Measurements from ENCODE around the gene GALNS.

Gene GALNS

GRCh38 chr16:88855176-88855575 lies 1.6 kb downstream of the GALNS start:
- no peak for DNase-seq

- no peak for DNase-seq
Observed at GRCh38 chr16:88854306-88855111, 2.2 kb downstream of the GALNS start.

- no peak for DNase-seq
Observed at GRCh38 chr16:88853325-88853941, 3.3 kb downstream of the GALNS start.

GRCh38 chr16:88851616-88852015 lies 5.1 kb downstream of the GALNS start:
- no peak for DNase-seq

GRCh38 chr16:88850531-88851199 lies 6.1 kb downstream of the GALNS start:
- no peak for DNase-seq

- no peak for DNase-seq
Observed at GRCh38 chr16:88848557-88848956, 8.2 kb downstream of the GALNS start.

GRCh38 chr16:88847654-88848053 lies 9.1 kb downstream of the GALNS start:
- no peak for DNase-seq

GRCh38 chr16:88846088-88846487 lies 10.7 kb downstream of the GALNS start:
- DNase-seq = no peak

- DNase-seq = no peak
Observed at GRCh38 chr16:88844419-88845036, 12.2 kb downstream of the GALNS start.

- no peak for DNase-seq
Observed at GRCh38 chr16:88843256-88843655, 13.5 kb downstream of the GALNS start.

GRCh38 chr16:88842806-88843205 lies 13.9 kb downstream of the GALNS start:
- DNase-seq = no peak

GRCh38 chr16:88842308-88842756 lies 14.4 kb downstream of the GALNS start:
- no peak for DNase-seq

GRCh38 chr16:88841521-88842307 lies 15.0 kb downstream of the GALNS start:
- no peak for DNase-seq

GRCh38 chr16:88840600-88841215 lies 16.0 kb downstream of the GALNS start:
- DNase-seq = no peak

- no peak for DNase-seq
Observed at GRCh38 chr16:88839745-88840599, 16.8 kb downstream of the GALNS start.

- no peak for DNase-seq
Observed at GRCh38 chr16:88839026-88839529, 17.7 kb downstream of the GALNS start.

GRCh38 chr16:88838566-88838965 lies 18.2 kb downstream of the GALNS start:
- no peak for DNase-seq

- DNase-seq = no peak
Observed at GRCh38 chr16:88837806-88838205, 18.9 kb downstream of the GALNS start.

GRCh38 chr16:88836791-88837190 lies 20.0 kb downstream of the GALNS start:
- no peak for DNase-seq

- DNase-seq = no peak
Observed at GRCh38 chr16:88835818-88836217, 20.9 kb downstream of the GALNS start.

- no peak for DNase-seq
Observed at GRCh38 chr16:88835383-88835782, 21.4 kb downstream of the GALNS start.
